Karpas-422 (cell line): ENCODE results near the gene COQ10B. TPM values are rescaled to one million over a fixed set of nuclear protein-coding genes. Genes with fewer than 3 reads are reported as not detected.

Source experiments
- DNase-seq: peaks from one replicate; pipeline ENCODE4 v3.0.0-alpha.2; 2015
- H2AFZ ChIP-seq: fragments of 200-600 bp; sonication (generic); 2 replicates; pipeline ENCODE4 v1.6.1; 2014; ENCODE audit warnings: antibody characterized with exemption, low read length, mixed read lengths
- H3K27ac ChIP-seq: fragments of 200-600 bp; sonication (generic); 2 replicates; pipeline ENCODE4 v1.5.1; 2014; ENCODE audit warnings: mild to moderate bottlenecking, low read length, moderate library complexity
- H3K27me3 ChIP-seq: fragments of 200-600 bp; sonication (generic); 2 replicates; pipeline ENCODE4 v1.6.1; 2014; ENCODE audit warnings: low read length, mixed read lengths
- H3K36me3 ChIP-seq: fragments of 200-600 bp; sonication (generic); 2 replicates; pipeline ENCODE4 v1.6.1; 2014; ENCODE audit warnings: low read length, mixed read lengths; ENCODE audit not compliant: insufficient read depth
- H3K4me1 ChIP-seq: fragments of 200-600 bp; sonication (generic); 2 replicates; pipeline ENCODE4 v1.6.1; 2014; ENCODE audit warnings: mild to moderate bottlenecking, low read length, mixed read lengths
- H3K4me2 ChIP-seq: fragments of 200-600 bp; sonication (generic); 2 replicates; pipeline ENCODE4 v1.6.1; 2014; ENCODE audit warnings: low read length, low read depth, mild to moderate bottlenecking; ENCODE audit not compliant: poor library complexity, severe bottlenecking
- H3K4me3 ChIP-seq: fragments of 200-600 bp; sonication (generic); 2 replicates; pipeline ENCODE4 v1.5.1; 2014; ENCODE audit warnings: mild to moderate bottlenecking, antibody characterized with exemption, low read length, mixed read lengths
- H3K79me2 ChIP-seq: fragments of 200-600 bp; sonication (generic); 2 replicates; pipeline ENCODE4 v1.6.1; 2014; ENCODE audit warnings: mild to moderate bottlenecking, low read length, mixed read lengths
- H3K9ac ChIP-seq: fragments of 200-600 bp; sonication (generic); 2 replicates; pipeline ENCODE4 v1.6.0; 2014; ENCODE audit warnings: low read length
- H3K9me2 ChIP-seq: fragments of 200-600 bp; sonication (generic), shearing (Covaris generic); replicated peaks from 2 replicates; pipeline ENCODE4 v1.6.0; 2014; ENCODE audit warnings: mild to moderate bottlenecking, low read length, moderate library complexity; ENCODE audit not compliant: insufficient read depth
- H3K9me3 ChIP-seq: fragments of 300-700, 200-600 bp; sonication (generic); 2 replicates; pipeline ENCODE4 v1.6.1; 2014; ENCODE audit warnings: low read length, mixed read lengths
- H4K20me1 ChIP-seq: fragments of 200-600 bp; sonication (generic); 2 replicates; pipeline ENCODE4 v1.6.1; 2014; ENCODE audit warnings: mild to moderate bottlenecking, antibody characterized with exemption, low read length, low read depth; ENCODE audit not compliant: insufficient read depth
- small RNA-seq: library from RNA; depleted of rRNA; stranded (forward); fragments of <200 nt; gene quantifications from one replicate; pipeline ENCODE3, GENCODE V24; 2014
- total RNA-seq: library from RNA; depleted of rRNA; stranded (reverse); fragments of >200 nt; shearing (Covaris generic); gene quantifications from 2 replicates; pipeline ENCODE4 v1.2.3, GENCODE V29; 2014; ENCODE audit warnings: low replicate concordance; rRNA removed

COQ10B gene
- total RNA-seq, 1 experiment from 2014 or later, result 23.5 TPM

DNA sequence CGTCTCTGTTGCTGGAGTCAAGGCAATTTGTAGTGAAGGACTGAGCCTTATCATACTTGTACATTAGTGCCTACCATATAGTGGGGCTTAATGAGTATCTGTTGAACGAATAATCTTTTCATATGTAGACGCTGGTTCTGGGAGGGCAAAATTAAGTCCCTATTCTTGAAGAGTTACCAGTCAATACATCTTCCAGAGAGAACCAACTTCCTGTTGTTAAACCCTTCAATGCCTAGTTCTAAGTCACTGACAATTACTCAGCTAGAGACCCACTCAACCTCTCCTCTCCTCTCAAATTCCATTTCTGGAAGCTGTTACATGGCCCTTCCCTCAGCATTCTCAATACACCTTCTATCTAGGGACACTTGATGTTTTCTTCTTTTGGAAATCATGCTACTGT is 61.4 kb downstream of the COQ10B start:
- peak overlapping the region; percentile 97 for H3K4me2 ChIP-seq
- peaks cover 28% of the 10 kb centered on the region for H3K4me1 ChIP-seq
- peaks cover 46% of the 10 kb centered on the region for H3K79me2 ChIP-seq
- H3K4me3 ChIP-seq, result peak overlapping the region; percentile 76
- DNase-seq, result peak; percentile 60
- H3K9ac ChIP-seq, result peak overlapping the region; percentile 86
- H4K20me1 ChIP-seq, result no peaks in the 10 kb centered on the region
- H2AFZ ChIP-seq, result peak overlapping the region; percentile 57; the same call in 1 of the 2 replicates
- peaks cover 3% of the 10 kb centered on the region; the same call in 1 of the 2 replicates for H3K9me3 ChIP-seq
- H3K27ac ChIP-seq, result peak overlapping the region; percentile 88
- no peaks in the 10 kb centered on the region for H3K27me3 ChIP-seq
- no peaks in the 10 kb centered on the region for H3K9me2 ChIP-seq
- peaks cover 13% of the 10 kb centered on the region for H3K36me3 ChIP-seq

DNA sequence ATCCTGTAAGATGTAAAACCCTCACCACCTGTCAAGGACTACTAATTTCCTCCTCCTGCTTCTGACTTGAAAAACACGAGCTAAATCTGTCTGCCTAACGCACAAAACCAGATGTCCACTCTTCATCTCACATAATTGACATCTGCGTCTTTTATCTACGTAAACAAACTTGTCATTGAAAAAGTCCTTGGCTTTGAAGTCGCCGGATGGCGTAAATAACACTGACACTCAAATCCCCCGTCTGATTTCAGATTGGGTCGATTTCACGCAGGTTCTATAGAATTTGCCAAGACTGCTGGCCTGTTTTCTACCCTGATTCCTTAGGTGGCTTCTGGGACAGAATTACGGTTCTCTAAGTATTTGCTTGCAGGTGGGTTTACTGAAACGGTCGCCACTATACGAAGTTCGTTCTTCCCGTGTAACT is 62.0 kb downstream of the COQ10B start:
- peak overlapping the region; percentile 97 for H3K4me2 ChIP-seq
- peaks cover 8% of the 10 kb centered on the region for H3K9me3 ChIP-seq
- no peaks in the 10 kb centered on the region for H4K20me1 ChIP-seq
- peaks cover 28% of the 10 kb centered on the region for H3K4me1 ChIP-seq
- H3K4me3 ChIP-seq, result peak overlapping the region; percentile 76
- H3K79me2 ChIP-seq, result peaks cover 52% of the 10 kb centered on the region
- peaks cover 19% of the 10 kb centered on the region for H3K36me3 ChIP-seq
- H3K9me2 ChIP-seq, result no peaks in the 10 kb centered on the region
- peak overlapping the region; percentile 88 for H3K27ac ChIP-seq
- no peak for DNase-seq
- no peaks in the 10 kb centered on the region for H3K27me3 ChIP-seq
- H2AFZ ChIP-seq, result peak overlapping the region; percentile 57
- peak overlapping the region; percentile 86 for H3K9ac ChIP-seq

DNA sequence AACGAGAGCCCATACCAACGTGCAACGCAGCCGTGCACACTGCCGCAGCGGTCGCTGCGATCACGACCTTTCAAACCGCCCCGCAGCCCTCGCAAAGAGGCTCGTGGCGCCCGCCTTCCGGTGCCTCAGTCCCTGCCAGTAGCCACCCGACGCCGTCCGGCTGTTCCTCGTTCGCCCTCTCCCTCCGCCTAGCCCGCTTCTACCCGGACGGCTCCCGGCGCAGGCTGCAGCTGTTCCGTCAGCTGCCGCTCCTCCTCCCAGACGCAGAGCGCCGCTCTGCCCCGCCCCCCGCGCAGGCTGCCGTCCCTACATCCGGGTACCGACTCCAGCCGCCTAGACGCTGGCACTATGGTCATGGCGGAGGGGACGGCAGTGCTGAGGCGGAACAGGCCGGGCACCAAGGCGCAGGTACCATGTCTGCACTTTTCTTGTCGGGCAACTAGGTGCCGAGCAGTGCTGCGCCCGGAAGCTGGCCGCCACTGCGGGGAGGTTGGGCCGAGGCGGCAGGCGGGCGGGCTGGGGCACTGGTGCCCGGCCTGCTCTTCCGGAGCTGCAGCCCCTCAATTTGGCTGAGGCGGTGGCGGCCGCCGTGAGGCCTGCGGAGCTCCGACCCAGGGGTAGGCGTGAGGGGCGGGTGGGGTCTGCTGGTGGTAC is 62.5 kb downstream of the COQ10B start, which contains the start of gene MOB4:
Gene MOB4, plus strand, starts transcription at position 328 of the 654 bp plus-strand sequence. Its CDS starts 21 bp downstream, at position 349.
- Histone ChIP-seq H3K9ac (peak within 1 kb of the TSS; percentile 86), H3K36me3 (peaks cover 22% of the 10 kb centered on the region), H3K9me2 (no peaks in the 10 kb centered on the region), H3K79me2 (peaks cover 58% of the 10 kb centered on the region), H3K27ac (peak within 1 kb of the TSS; percentile 88), H3K4me2 (peak within 1 kb of the TSS; percentile 97), H4K20me1 (no peaks in the 10 kb centered on the region), H2AFZ (peak within 1 kb of the TSS; percentile 57), H3K4me3 (peak within 1 kb of the TSS; percentile 76), H3K9me3 (peaks cover 8% of the 10 kb centered on the region), H3K27me3 (no peaks in the 10 kb centered on the region), H3K4me1 (peaks cover 28% of the 10 kb centered on the region)
- peak; percentile 98 for DNase-seq

DNA sequence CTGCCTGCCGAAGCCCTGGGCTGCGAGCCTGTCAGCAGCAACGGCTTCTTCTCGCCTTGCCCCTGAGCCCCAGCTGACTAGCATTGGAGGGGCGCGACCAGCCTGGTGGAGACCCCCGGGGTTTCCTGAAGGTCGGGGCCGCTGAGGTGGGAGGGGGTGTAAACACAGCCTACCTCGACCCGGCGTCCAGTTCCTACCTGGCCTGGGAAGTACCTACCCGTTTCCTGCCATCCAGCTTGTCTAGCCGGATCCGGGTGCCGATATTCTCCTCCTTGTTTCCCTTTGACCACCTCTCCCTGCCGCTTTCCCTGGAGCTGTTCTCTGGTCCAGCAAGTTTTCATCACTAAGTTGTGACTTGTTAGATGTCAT is 63.0 kb downstream of the COQ10B start:
- Histone ChIP-seq H3K9ac (peak overlapping the region; percentile 86), H3K4me2 (peak overlapping the region; percentile 97), H3K27me3 (no peaks in the 10 kb centered on the region), H2AFZ (no peak overlapping the region), H3K4me3 (peak overlapping the region; percentile 76), H3K9me2 (no peaks in the 10 kb centered on the region), H3K27ac (peak overlapping the region; percentile 40), H3K9me3 (peaks cover 8% of the 10 kb centered on the region), H3K36me3 (peaks cover 25% of the 10 kb centered on the region), H3K4me1 (peaks cover 28% of the 10 kb centered on the region), H3K79me2 (peaks cover 62% of the 10 kb centered on the region), H4K20me1 (no peaks in the 10 kb centered on the region)
- DNase-seq, result no peak

DNA sequence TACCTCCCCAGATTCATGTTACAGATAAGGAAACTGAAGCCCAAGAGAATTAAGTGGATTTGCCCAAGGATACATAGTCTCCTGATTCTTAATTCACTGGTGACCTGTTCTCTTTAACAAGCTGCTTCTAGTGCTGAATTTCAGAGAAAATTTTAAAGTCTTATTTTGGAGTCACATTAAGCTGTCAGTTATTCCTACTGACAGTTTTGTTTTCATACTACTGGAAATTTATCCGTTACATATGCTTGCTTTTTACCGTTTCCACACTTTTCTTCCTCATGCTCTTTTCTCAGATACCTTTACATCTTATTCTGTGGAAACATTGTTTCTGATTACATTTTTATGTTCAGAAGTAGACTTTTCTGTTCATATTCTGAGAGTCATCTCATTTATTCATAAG is 63.8 kb downstream of the COQ10B start:
- Histone ChIP-seq H3K9me2 (no peaks in the 10 kb centered on the region), H3K9me3 (peaks cover 8% of the 10 kb centered on the region), H3K4me2 (peak overlapping the region; percentile 97), H3K36me3 (peaks cover 25% of the 10 kb centered on the region), H3K4me3 (peak overlapping the region; percentile 76), H3K4me1 (peaks cover 28% of the 10 kb centered on the region), H4K20me1 (no peaks in the 10 kb centered on the region), H2AFZ (no peak overlapping the region), H3K27me3 (no peaks in the 10 kb centered on the region), H3K79me2 (peaks cover 70% of the 10 kb centered on the region), H3K9ac (peak overlapping the region; percentile 86), H3K27ac (peak overlapping the region; percentile 40; the same call in 1 of the 2 replicates)
- DNase-seq, result no peak

Small RNA genes within 50 kb of the gene (small RNA-seq; reads per million reads assigned to genes)
- gene RF00394 (not detected), gene RNU6-1029P (not detected)

Other genes starting within 250 kb of the COQ10B start
- gene ANKRD44, start 142.8 kb upstream of the COQ10B start, total RNA-seq, result 120 and 153 TPM in 2 replicates
- 169 and 304 TPM in 2 replicates for gene SF3B1, start 18.5 kb upstream of the COQ10B start, total RNA-seq
- 241 and 246 TPM in 2 replicates for gene HSPD1, start 46.3 kb downstream of the COQ10B start, total RNA-seq
- 132 and 192 TPM in 2 replicates for gene HSPE1, start 46.8 kb downstream of the COQ10B start, total RNA-seq
- 16.1 and 36.9 TPM in 2 replicates for gene MOB4, start 62.5 kb downstream of the COQ10B start, total RNA-seq
- gene RFTN2, start 222.0 kb downstream of the COQ10B start, total RNA-seq, result not detected in 2 replicates